Neutrophil (primary cell): ENCODE measurements around the gene HOXD10.
A peak's percentile ranks its signal among the peaks of the same experiment; 100 is the strongest.

Experiments used
- H3K27ac ChIP-seq: fragments of 200-600 bp; sonication (generic); 2 replicates; pipeline ENCODE4 v1.5.1; 2016; ENCODE audit warnings: mild to moderate bottlenecking, moderate library complexity
- H3K27me3 ChIP-seq: fragments of 200-600 bp; sonication (generic); 2 replicates; pipeline ENCODE4 v1.6.0; 2016; ENCODE audit warnings: mild to moderate bottlenecking
- H3K36me3 ChIP-seq: fragments of 200-600 bp; sonication (generic); 2 replicates; pipeline ENCODE4 v1.5.1; 2017
- H3K4me1 ChIP-seq, 2 experiments: fragments of 200-600 bp in 1 of 2; sonication (generic) in 1 of 2; 1 replicate in 1 of 2; 2 replicates in 1 of 2; pipeline versions ENCODE4 v1.5.1 to v1.6.1; 2013 to 2016; ENCODE audit warnings: low read depth in 1 of 2, low read length in 1 of 2, mild to moderate bottlenecking in 1 of 2, moderate library complexity in 1 of 2; ENCODE audit not compliant: control insufficient read depth in 1 of 2, insufficient read depth in 1 of 2
- H3K4me3 ChIP-seq, 2 experiments: fragments of 200-600 bp in 1 of 2; sonication (generic) in 1 of 2; 1 replicate in 1 of 2; 2 replicates in 1 of 2; pipeline ENCODE4 v1.5.1; 2013 to 2016; ENCODE audit warnings: low read depth in 1 of 2, low read length in 1 of 2, mild to moderate bottlenecking in 1 of 2, moderate library complexity in 1 of 2
- H3K9me3 ChIP-seq: fragments of 200-600 bp; sonication (generic); 2 replicates; pipeline ENCODE4 v1.5.1; 2016
- CTCF ChIP-seq: fragments of 200-600 bp; sonication (generic); IDR thresholded peaks from 2 replicates; pipeline ENCODE4 v1.5.1; 2016; ENCODE audit warnings: antibody characterized with exemption

Gene HOXD10

GRCh38 chr2:176078541-176079284, 37.9 kb upstream of the HOXD10 start:
- H3K27ac ChIP-seq: no peak overlapping the region
- peaks cover 100% of the 10 kb centered on the region for H3K27me3 ChIP-seq
- H3K4me1 ChIP-seq: peaks cover 48 to 49% of the 10 kb centered on the region in 2 experiments
- peaks cover 9% of the 10 kb centered on the region for H3K9me3 ChIP-seq
- H3K36me3 ChIP-seq: no peaks in the 10 kb centered on the region
- TF ChIP-seq CTCF: no peak
- H3K4me3 ChIP-seq: peak overlapping the region; percentile 50 to 58

DNA sequence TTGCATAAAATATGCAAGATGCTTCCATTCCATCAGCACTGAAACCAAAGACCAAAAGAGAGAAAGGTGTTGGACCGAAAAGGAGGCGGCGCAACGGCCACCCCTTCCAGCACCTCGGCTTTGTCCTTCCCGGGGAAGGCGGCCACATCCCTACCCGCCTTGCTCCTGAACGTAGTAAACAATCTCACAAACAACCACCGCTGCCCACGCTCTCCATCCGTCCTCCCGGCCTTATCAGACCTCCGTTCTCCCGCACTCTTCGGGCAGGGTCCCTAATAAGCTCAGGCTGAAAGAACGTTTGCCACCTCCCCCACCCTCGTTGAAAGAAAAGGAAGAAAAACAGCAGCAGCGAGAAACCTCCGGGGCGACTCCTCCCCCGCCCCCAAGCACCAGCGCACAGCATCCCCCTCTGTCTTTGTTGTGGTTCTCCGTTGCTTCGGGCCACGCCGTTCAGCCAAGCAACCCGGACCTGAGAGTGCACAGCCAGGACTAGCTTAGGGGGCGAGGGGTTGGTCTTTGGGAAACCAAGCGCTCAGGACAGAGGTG, 37.2 kb upstream of the HOXD10 start:
- Histone ChIP-seq H3K4me3 (peak overlapping the region; percentile 50 to 58), H3K36me3 (no peaks in the 10 kb centered on the region), H3K4me1 (peaks cover 52 to 55% of the 10 kb centered on the region in 2 experiments), H3K27ac (no peak overlapping the region), H3K9me3 (peaks cover 9% of the 10 kb centered on the region), H3K27me3 (peaks cover 100% of the 10 kb centered on the region)
- no peak for TF ChIP-seq CTCF

DNA sequence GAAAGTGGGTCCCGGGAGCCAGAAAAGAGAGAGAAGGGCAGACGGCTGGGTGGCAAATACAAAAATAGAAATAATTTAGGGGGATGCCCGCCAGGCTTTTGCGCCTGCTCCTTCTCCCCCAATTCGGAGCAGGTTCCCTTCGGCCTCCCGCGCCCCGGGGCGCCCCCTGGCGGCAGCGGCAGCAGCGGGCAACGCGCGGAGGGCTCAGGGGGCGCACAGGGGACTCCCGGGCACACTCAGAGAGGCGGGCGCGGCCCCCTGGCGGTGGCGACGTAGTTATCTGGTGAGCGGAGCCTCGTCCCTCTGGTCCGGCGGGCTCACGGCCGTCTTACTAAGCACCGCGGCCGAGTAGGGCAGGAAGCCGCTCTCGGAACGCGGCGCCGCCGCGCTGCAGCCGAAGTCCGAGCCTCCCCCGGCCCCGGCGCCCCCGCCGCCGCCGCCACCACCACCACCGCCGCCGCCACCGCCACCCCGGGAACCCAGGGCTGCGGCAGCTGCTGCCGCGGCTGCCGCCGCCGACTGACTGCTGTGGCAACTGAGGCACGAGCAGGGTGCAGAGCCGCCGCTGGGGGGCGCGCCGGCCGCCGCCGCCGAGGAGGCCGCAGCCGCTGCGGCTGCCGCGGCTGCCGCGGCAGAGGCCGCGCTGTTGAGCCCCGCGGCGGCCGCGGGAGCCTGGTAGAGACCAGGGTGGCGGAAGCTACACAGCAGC, 36.6 kb upstream of the HOXD10 start:
- Histone ChIP-seq H3K4me3 (peak overlapping the region; percentile 50 to 58), H3K27ac (no peak overlapping the region), H3K36me3 (no peaks in the 10 kb centered on the region), H3K27me3 (peaks cover 100% of the 10 kb centered on the region), H3K9me3 (peaks cover 9% of the 10 kb centered on the region), H3K4me1 (peaks cover 58 to 61% of the 10 kb centered on the region in 2 experiments)
- TF ChIP-seq CTCF: peak; percentile 57

DNA sequence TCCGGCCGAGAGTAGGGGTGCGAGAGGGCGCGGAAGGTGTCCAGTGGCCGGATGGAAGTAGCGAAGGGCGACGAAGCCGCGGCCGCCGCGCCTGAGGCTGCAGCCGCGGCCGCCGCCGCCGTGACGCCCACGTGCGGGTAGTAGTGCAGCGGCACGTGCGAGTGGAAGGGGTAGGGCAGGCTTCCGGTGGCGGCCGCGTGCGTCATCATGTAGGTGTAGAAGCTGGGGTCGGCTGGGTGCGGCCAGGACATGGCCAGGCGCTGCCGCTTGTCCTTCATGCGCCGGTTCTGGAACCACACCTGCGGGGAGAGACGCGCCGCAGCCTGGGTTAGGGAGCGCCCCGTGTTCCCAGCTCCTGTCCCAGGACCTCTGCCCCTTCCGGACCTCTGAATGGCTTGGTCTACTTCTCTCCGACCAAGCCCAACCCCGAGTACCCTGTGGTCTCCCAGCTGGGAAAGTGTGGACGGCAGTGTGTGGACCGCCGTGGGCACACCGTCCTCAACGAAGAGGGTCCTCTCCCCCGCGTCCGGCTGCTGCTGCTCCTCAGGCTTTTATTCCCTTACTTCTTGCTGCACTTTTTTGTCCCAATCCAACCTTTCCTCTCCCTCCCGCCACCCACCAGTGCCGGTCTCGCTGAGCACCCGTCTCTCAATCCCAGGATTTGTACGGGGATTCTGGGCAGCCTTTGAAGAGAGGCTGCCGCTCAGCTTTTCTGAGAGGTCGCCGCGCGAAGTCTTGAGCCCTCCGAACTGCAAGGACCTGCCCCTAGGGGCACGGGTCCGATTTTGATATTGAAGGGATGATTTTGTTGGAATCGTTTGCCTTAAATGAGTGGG, 35.8 kb upstream of the HOXD10 start:
- Histone ChIP-seq H3K27ac (no peak overlapping the region), H3K9me3 (peaks cover 9% of the 10 kb centered on the region), H3K4me3 (peak overlapping the region; percentile 34 to 44), H3K4me1 (peaks cover 66 to 69% of the 10 kb centered on the region in 2 experiments), H3K27me3 (peaks cover 100% of the 10 kb centered on the region), H3K36me3 (no peaks in the 10 kb centered on the region)
- no peak for TF ChIP-seq CTCF

DNA sequence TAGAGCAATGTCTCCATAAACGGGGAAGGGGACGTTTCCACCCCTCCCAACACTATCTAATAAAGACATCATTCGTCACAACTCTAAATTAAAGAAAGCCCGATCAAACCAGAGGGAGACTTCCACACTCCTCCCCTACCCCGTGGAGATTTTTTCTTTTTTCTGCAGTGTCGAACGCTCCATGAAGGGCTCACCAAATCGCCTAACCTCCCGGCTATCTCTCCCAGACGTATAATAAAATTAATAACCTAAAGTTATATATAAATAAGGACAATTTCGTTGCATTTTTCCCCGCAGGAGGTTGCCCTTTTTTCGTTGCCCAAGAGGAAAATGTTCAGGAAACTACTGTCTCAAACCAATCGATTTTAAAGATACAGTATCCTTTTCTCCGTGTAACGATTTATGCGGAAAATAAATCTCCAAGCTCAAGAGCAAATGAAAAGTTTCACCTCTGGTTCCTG, 35.2 kb upstream of the HOXD10 start:
- Histone ChIP-seq H3K4me1 (peaks cover 73 to 75% of the 10 kb centered on the region in 2 experiments), H3K27me3 (peaks cover 100% of the 10 kb centered on the region), H3K9me3 (peaks cover 9% of the 10 kb centered on the region), H3K4me3 (peak overlapping the region in 1 of 2 experiments; percentile 44), H3K27ac (no peak overlapping the region), H3K36me3 (no peaks in the 10 kb centered on the region)
- TF ChIP-seq CTCF: no peak
